NCI-H2171 treated with DMSO at 0.1 percent for 48 hours (cell line): Measurements from ENCODE around the gene SLC25A47.
"Not testable (repeated sequence)": the region's sequence is repeated elsewhere in the genome, so short reads cannot be mapped to it uniquely, and the experiment has no call there.

Source experiments
- DNase-seq: peaks from one replicate; lab custom pipeline; 2025; lab: John Stamatoyannopoulos, UW

SLC25A47 gene

GRCh38 chr14:100290607-100291304 lies 32.4 kb upstream of the SLC25A47 start:
- no peak for DNase-seq

DNA sequence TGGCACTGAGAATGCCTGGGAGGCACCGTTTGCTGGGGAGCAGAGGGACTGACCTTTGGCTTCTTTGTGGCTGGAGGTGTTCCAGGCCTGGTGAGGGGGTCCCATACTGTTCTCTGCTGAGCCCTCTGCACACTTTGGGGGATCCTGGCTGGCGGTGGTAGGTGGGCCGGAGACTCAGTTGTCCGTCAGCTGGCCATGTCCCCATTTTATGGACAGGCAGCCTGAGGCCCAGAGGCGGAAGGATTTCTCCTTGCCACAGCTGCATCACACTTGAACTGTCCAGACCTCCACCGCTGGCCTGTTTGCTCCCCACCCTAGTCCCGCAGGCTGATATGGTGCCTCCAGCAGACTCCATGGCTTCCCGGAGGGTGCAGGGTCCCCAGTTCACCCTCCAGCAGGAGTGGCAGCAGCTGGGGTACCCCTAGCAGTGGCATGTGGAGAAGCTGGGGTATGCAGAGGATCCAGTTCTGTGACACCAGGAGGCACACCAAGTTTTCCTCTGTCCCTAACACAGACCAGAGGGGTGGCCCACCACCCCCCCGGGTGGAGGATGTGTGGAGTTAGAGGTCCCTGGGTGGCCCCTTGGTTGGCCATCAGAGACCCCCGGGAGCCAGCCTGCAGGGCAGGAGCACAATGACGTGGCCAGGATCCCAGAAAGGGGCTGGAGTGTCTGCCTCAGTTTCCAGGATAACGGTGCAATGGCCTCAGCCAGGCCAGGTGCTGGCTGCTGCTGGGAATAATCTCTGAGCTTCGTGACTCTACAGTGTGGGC lies 31.6 kb upstream of the SLC25A47 start:
- no peak for DNase-seq

GRCh38 chr14:100292301-100292775 lies 30.8 kb upstream of the SLC25A47 start:
- no peak for DNase-seq

DNA sequence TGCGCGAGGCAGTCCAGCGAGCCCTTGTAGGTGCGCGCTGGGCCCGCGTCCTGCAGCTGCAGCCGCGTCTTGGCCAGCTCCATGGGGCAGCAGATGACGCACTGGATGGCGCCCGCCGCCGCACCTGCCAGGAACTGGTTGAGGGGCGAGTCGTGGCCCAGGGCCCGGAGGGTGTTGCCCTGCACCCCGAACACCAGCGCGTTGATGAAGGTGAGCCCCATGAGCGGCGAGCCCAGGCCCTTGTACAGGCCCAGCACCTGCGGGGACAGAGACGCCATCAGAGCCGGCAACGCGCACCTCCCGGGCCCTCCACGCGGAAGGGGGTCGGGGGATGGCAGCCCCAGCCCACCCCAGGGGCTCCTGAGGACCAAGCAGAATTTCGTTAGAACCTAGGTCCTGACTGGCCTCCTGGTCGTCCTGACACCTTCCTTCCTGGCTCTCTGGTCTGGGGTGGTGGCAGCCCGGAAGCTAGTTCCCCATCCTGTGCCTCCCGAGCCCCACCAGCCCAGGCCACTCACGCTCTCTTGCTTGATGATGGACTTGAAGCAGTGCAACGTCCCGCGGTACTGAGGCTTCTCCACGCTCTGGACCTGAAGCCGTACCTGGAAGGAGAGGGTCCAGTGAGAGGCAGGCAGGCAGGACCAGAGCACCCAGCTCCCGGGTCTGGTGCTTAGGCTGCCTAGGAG lies 30.2 kb upstream of the SLC25A47 start:
- DNase-seq: no peak

- DNase-seq: no peak
These were observed 29.5 kb upstream of the SLC25A47 start for GRCh38 chr14:100293497-100294212.

- no peak for DNase-seq
These were observed 28.8 kb upstream of the SLC25A47 start for GRCh38 chr14:100294213-100294962.

- DNase-seq: no peak
These were observed 28.2 kb upstream of the SLC25A47 start for GRCh38 chr14:100294963-100295330.

- no peak for DNase-seq
These were observed 27.6 kb upstream of the SLC25A47 start for GRCh38 chr14:100295376-100296105.

- DNase-seq: no peak
These were observed 27.0 kb upstream of the SLC25A47 start for GRCh38 chr14:100296106-100296651.

GRCh38 chr14:100296729-100297128 lies 26.4 kb upstream of the SLC25A47 start:
- not testable (repeated sequence) for DNase-seq

- DNase-seq: no peak
These were observed 25.5 kb upstream of the SLC25A47 start for GRCh38 chr14:100297320-100298300.

GRCh38 chr14:100298551-100299237 lies 24.4 kb upstream of the SLC25A47 start:
- peak; percentile 15 for DNase-seq

DNA sequence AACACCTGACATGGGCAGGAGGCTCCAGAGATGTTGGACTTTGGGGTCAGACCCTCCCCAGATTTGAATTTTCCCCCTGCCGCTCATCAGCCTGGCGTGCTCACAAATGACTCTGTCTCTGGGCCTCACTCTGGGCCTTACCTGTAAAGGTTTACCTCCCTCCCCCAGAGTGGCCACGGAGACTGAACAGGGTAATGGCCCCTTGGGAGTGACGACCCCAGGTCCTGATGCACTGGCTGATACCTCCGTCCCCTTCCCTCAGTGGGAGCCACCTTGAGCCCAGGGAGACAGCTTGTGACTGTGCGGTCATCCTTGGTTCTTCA lies 23.9 kb upstream of the SLC25A47 start:
- no peak for DNase-seq

DNA sequence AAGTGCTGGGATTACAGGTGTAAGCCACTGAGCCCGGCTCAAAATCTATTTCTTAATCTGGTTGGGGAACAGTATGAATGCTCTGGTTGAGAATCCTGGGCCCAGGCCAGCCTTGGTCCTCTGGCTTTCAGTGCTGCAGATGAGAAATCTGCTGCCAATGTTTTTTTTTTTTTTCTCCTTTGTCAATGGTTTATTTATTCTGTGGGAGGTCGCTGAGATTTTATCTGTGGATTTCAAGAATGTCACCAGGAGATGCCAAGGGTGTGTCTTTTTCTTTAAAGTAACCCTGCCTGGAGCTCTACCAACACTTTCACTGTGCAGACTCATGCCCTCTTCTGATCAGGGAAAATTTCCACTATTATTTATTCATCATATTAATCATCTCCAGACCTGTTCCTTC lies 20.5 kb upstream of the SLC25A47 start:
- no peak for DNase-seq

DNA sequence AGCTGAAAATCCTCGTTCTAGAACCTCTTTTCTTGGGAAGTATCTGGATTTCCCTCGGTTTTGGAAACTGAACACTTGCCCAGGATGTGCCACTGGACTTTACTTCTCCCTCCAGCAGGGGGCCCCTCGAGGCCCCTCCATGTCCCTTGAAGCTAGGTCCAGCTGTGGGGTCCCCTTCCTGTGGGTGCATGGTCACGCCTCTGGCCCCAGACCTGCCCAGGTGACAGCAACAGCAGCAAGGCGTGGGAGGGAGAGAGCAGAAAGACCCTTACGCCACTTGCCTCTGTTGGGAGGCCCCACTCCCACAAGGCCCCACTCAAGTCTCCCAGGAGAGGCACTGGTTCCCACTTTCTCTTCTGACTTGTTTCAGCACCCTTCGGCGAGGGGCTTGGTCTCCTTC lies 20.0 kb upstream of the SLC25A47 start:
- no peak for DNase-seq

DNA sequence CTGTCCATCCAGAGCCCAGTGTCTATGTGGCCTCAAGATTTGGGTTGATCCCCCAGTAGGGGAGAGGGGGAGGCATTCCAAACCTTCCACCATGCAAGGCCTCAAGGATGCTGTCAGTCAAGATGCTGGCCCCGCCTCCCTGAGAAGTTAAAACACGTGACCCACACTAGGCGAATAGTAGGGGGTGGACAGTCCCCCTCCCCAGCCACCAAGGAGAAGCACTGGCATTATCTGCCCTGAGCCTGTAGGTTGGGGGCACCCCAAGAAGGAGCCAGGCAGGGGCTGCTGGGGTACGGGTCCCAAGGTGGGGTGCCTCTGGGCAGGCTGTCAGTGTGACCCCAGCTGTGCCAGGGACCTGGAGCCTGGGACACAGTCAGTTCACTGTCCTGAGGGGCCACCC lies 19.2 kb upstream of the SLC25A47 start:
- DNase-seq: no peak

DNA sequence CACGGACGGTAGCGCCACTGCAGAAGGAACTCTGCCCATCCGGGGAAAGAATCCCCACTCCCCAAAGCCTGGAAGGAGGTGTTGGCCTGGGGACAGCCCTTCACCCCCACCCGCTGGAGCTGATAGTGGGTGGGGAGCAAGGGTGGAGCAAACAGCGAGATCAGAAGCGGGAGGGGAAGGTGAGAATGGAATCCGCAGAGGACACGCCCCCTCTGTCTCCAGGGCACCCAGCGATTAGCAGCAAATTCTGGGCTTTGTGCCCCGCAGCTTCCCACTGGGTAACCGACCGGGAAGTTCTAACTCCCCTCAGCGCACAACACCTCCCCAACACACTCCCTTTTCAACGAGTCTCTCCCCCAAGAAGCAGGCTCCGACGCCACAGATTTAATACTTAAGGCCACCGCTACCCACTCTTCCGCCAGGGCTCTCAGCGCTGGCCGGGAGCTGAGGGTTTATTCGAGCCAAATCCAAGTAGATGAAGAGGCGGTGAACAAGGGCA lies 18.3 kb upstream of the SLC25A47 start:
- peak; percentile 55 for DNase-seq

GRCh38 chr14:100305324-100306100 lies 17.6 kb upstream of the SLC25A47 start:
- peak; percentile 43 for DNase-seq
